ENCODE measurements around the gene PPM1L.

PPM1L gene

DNA sequence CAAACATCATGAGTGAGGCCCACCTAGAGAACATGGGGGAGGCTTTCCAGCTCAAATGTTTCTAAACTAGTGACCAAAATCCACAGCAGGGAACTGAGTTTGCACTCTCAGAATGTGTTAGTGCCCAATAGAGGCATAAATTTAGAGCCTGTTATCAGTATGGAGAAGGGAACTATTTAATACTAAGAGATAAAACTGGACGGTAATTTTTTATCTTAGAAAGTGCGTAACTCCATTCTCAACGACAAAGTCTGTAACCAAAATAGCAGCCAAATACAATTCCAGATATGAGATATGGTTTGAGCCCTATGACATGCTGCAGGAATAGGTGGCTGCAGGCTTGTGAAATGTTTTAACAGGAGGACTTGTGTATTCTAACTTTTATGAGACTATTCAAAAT lies 345.6 kb downstream of the PPM1L start:
- DNase-seq (ENCODE audit: low read depth) = no peak

DNA sequence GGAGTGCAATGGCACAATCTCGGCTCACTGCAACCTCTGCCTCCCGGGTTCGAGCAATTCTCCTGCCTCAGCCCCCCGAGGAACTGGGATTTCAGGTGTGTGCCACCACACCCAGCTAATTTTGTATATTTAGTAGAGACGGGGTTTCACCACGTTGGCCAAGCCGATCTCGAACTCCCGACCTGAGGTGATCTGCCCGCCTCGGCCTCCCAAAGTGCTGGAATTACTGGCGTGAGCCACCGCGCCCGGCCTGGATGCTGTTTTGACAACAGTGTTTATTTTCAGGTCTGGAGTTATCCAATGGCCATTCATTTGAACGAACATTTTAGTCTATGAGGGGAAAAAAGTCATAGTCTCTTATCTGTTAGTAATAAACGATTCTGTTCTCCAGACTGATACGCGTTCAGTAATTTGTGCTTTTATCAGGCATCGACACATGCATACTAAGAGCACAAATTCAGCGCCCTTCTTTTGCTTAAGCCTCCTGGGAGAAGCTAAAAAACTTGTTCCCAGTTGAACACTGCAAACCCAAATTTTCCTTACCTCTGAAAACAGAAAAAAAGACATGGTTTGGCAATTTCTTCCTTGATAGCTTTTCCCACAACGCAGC lies 347.9 kb downstream of the PPM1L start:
- DNase-seq (ENCODE audit: low read depth) = no peak

DNA sequence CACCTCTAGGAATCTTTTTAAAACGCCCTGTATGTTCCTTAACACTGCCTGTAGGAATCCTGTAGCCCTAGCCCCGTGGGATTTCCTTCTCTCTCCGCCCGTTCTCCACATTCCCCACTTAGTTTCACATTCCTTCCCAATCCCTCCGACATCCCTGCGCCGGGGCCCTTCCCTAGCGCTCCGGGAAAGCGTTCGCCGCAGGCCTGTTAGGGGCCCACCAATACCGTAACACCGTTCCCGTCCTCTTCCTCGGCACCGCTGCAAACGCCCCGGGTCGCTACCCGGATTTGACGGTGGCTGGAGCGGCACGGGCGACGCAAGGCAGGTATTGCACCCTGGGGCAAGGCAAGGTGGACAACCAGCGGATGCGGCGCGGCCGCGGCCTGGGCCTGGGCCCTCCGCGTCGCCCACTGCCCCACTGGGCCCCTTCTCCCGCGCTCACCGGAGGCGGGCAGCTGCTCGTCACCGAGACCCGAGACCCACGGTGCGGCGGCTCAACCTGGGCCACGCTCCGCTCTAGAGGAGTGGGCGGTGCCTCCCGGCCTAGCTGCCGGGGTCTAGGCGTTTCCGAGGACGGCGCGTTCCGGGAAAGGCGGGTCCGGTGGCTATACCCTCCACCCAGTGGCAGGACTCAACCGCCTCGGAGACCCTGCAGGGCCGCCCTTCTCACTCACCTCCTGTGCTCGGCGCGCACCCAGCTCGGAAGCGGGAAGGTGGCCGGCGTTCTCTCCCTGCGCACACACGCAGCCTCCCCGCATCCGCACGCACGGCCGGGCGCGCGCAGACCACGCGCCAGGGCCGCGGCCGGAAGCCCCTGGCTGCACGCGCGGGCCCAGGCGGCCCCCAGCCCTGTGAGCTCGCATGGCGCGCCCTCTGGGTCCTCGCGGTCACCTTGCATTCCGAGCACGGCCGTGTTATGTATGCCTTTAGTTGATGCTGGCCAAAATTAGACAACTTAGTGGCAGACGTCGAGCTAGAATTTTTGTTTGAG lies 348.8 kb downstream of the PPM1L start, which contains the start of gene B3GALNT1:
B3GALNT1 (minus strand) TSS at position 789 of the 991 bp plus-strand sequence. CDS start 18,595 bp downstream, outside the sequence.
- DNase-seq (ENCODE audit: low read depth) = no peak

DNA sequence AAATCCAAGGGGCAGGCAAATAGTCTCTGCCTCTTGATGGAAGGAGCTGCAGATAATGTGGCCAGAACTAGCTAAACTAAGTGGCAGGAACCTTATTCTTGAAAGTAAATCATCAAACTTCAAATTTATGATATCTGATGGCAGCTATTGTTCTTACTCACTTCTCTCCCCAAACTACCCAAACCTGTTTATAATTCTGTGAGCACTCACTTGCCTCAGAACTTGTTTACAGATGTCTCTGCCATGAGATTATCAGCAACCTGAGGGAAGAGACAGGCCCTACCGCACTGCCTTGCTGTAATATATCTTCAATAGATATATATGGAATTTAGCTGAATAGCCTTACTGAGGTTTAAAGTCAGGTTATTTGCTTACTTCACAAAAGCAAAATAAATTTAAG lies 351.3 kb downstream of the PPM1L start:
- DNase-seq (ENCODE audit: low read depth) = no peak

DNA sequence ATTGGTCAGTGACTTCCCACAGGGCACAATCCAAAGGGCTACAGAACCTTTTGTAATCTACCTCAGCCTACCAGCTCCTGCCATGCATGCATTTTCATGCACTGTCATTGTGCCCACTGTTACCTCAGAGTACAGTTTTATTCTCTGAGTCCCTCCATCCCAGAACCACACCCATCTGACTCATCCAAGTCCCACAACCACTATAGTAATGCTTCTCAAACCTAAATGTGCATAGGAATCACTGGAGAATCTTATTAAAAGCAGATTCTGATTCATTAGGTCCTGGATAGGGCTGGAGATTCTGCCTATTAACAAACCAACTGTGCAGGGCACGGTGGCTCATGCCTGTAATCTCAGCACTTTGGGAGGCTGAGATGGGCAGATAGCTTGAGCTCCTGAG lies 352.8 kb downstream of the PPM1L start:
- DNase-seq (ENCODE audit: low read depth) = no peak

DNA sequence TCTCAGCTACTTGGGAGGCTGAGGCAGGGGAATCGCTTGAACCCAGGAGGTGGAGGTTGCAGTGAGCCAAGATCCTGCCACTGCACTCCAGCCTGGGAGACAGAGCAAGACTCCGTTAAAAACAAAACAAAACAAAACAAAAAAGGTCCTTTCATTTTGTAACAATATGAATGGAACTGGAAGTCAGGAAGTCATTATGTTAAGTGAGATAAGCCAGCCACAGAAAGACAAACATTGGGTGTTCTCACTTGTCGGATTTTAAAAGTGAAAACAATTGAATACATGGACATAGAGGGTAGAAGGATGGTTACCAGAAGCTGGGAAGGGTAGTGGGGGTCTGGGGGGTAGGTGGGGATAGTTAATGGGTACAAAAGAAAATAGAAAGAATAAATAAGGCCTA lies 361.6 kb downstream of the PPM1L start:
- DNase-seq (ENCODE audit: low read depth) = no peak

DNA sequence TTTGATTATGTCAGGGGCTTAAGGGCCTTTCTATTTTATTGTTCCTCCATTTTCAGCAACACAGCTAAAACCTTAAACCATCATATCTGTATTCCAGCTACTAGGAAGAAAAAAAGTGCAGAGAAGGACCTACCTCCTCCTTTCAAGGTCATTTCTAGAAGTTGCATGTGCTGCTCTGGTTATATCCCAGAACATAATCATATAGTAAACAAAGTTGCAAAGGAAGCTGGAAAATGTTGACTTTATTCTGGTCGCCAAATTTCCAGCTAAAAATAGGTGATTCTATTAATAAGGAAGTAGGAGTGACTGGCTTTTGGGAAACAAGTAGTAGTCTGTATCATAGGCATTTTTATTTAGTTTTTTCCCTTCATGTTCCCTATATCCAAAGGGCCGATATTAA lies 370.5 kb downstream of the PPM1L start:
- DNase-seq (ENCODE audit: low read depth) = no peak

Data from stimulated activated CD8-positive, alpha-beta memory T cell treated with anti-CD3 and anti-CD28 coated beads, Interleukin-15, amount 100 ng/mL, for 1 hour (primary cell).